GM19023 (cell line): ENCODE measurements around the gene FANCD2.
"Not testable (repeated sequence)": the region's sequence is repeated elsewhere in the genome, so short reads cannot be mapped to it uniquely, and the experiment has no call there.

Source experiments
- ATAC-seq: cut with Tn5 transposase; IDR thresholded peaks from one replicate; pipeline ENCODE4 v1.9.1; 2021; ENCODE audit warnings: mild to moderate bottlenecking, moderate library complexity; ENCODE audit not compliant: unreplicated experiment

FANCD2 gene

DNA sequence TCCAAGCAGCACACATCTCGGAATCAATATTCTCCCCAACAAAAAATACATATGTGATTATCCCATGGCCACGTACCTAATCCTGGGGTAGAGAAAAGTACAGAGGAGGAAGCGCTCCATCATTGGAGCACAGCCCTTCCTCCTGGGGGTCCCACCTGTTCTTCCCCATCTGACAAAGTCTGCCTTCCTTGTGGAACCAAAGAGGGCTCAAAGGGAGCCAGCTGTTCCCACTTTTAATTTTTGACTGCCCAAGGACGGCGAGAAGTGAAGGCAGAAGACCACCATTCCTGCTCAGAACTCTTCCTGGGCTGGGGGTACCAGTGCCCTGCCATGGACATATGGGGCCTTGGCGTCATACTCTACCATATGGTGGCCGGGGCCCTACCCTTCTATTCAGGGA lies 14.1 kb upstream of the FANCD2 start:
- no peak for ATAC-seq

DNA sequence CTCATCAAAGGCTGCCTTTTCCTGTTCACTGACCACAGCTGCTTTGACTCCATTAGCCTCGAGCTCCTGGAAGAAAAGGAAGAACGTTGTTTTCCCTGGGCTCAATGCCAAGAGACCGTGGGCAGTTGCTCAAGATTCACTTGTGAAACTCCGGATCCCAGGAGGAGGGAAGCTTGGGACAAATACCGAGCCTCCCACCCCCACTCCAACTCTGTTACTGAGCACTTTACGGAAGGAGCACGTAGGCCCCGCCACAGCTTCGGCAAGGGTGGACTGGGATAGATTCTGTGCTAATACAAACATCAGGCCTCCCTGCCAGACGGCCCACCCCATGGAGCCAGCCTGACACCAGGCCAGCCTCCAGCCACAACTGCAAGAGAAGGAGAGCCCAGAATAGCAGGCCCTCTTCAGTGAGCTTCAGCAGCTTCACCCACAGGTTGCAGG lies 10.8 kb upstream of the FANCD2 start:
- no peak for ATAC-seq

DNA sequence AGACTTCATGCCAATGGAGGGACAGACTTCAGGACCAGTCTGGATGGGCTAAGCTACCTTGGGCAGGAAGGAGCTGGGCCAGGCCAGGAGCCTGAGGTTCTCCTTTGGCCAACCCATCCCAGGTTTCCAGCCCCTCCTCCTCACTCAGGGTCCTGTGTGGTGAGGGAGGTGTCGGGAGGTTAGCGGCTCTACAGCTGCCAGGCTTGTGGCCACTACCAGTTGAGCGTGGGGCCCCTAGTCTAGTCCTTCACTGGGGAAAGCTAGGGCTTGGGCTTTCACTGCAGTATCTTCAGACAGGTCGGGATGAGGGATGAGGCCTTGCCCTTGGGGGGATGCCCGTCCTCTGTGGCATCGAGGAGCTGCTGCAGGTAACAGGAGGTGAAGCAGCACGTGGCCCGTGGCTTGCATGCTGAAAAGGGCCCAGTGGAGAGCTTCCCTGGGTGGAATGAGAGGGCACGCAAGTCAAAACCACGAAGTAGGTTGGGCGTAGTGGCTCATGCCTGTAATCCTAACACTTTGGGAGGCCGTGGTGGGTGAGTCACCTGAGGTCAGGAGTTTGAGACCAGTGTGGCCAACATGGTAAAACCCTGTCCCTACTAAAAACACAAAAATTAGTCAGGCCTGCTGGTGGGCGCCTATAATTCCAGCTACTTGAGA lies 8.5 kb upstream of the FANCD2 start:
- no peak for ATAC-seq

DNA sequence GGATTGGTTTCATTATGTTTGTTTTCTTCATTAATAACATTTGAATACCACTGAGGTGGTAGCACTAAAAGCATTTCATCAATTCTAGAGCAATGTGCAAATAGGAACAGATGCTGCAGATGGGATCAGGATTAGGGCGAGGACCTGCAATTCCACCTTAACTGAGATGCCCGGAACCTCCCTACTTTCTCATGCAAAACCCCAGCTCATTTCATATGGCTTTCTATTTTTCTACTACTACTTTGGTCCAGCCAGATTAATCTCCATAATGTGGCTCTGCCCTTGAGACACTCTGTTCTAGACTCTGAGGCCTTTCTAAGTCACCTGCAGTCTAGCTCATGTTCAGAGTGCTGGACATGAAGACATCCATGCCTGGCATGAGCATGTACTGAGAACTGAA lies 7.4 kb upstream of the FANCD2 start:
- not testable (repeated sequence) for ATAC-seq

DNA sequence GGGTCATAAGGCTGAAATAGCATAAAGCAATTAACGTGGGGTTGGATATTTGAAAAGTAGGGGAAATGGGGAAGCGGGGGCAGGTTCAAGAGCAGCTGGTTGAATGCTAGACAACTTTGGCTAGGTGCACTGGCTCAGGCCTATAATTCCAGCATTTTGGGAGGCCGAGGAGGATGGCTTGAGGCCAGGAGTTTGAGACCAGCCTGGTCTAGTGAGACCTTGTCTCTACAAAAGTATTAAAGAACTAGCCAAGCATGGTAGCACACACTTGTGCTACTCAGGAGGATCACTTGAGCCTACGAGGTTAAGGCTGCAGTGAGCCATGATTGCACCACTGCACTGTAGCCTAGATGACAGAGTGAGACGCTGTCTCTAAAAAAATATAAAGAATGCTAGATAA lies 6.9 kb upstream of the FANCD2 start:
- ATAC-seq = no peak

DNA sequence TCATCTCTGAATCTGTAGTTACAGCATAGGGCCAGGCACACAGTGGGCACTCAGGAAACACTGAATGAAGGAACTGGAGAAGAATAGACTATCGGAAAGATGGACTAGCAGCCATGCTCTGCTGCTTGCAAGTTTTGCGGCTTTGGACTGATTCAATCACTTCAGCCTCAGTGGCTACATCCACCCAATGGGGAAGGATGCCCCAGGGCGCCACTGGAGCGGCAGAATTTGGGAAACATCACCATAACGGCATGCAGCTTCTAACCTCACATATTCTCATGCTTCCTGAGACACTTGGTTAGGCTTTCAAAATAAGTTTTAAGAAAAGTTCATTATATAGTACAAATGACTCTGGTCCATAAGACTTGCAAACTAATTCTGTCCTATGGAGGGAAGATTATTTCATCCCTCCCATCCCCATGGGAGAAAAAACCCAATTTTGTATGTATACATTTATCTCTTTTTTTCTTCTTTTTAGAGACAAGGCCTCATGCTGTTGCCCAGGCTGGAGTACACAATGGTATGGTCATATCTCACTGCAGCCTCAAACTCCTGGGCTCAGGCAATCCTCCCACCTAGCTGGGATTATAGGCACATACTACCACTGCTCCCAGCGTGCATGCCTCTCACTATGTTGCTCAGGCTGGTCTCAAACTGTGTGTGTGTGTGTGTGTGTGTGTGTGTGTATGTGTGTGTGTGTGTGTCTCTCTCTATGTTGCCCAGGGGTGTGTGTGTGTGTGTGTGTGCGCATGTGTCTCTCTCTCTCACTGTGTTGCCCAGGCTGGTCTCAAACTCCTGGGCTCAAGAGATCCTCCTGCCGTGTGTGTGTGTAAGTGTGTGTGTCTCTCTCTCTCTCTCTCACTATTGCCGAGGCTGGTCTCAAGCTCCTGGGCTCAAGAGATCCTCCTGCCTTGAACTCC lies 4.1 kb upstream of the FANCD2 start:
- no peak for ATAC-seq

DNA sequence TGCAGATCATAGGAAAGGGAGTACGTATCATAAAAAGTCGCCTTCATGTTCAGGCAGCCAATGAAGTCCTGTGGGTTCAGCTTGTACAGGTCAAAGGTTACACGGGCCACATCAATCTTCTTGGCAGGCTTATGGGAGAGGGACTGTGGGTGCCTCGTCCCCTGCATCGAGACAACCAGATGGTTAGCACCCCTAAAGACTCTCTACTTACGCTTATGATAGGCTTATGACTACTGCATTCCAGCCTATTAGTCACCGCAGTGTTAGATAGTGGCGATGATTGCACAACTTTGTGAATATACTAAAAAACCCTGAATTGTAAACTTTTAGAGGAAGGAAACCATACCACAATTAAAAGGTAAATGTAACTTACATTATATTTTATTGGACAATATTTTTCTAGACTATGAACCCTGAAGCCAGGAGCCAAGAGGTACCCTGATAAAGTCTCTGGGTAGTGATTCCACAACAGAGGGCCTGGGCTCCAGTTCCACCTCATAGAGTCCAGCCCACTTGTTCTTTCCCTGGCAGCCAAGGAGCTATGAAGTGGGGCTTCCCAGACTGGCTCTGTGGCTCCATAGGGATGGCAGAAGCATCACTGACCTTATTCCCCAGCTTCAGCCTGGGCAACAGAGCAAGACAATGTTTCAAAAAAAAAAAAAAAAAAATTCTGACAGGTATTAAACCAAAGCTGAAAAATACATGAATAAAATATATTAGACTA lies 2.5 kb upstream of the FANCD2 start:
- ATAC-seq = no peak

DNA sequence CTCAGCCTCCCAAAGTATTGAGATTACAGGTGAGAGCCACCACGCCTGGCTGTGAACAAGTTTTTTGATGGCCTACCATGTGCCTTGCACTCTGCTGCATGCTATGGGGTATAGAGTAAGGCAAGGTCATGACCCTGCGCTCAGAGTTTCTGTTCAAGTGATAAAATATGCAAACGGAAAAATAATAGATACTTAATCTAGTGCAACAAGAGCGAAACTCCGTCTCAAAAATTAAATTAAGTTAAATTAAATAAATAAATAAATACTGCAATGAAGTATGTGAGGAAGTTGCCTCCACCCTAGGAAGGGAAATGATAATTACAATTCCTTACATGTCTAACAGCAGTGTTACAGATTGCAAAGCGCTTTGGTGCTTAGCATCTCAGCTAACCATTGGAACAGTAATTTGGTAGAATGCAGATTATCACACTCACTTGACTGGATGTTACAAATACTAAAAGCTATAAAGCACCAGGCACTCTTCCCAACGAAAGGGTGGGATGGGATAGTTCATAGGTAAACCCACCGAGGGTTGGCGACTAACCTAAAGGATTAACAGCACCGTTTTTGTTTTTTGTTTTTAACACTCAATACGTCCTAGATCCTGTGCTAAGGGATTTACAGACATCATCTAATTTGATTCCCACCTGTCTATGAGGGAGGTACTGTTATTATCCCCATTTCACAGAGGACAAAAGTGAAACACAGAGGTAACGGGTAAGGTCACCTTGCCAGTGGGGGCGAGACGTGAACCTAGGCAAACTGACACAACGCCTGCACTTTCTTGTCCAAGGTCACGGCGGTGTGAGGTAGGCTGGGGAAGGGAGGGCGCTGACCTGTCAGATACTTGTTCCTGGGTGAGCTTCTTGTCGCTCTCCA lies 793 bp upstream of the FANCD2 start:
- no peak for ATAC-seq

DNA sequence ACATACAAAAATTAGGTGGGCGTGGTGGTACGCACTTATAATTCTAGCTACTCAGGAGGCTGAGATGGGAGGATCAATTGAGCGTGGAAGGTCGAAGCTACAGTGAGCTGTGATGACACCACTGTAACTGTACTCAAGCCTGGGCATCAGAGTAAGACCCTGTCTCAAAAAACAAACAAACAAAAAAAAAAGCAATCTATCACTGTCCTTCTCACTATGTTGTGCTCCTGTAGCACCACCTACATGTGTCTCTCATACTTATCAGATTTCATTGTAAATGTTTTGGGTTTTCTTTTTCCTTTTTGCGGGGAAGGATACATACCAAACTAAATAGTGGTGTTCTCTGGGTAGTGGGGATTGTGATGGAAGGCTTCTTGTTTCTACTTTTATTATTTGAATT lies 14.8 kb downstream of the FANCD2 start:
- no peak for ATAC-seq

DNA sequence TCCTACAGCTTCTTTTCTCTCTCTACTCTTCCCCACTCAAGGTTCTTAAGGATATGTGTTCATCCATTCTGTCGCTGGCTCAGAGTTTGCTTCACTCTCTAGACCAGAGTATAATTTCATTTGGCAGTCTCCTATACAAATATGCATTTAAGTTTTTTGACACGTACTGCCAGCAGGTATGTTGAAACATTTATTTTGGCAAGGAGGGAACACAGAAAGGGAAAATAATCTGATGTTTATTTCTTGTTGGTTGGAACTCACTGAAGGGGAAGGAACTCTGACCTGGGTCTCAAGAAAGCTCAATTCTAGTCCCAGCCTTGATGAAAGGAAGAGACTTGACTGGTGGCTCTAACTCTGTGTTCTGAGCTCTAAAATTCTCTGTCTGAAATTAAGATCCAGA lies 21.6 kb downstream of the FANCD2 start:
- no peak for ATAC-seq

DNA sequence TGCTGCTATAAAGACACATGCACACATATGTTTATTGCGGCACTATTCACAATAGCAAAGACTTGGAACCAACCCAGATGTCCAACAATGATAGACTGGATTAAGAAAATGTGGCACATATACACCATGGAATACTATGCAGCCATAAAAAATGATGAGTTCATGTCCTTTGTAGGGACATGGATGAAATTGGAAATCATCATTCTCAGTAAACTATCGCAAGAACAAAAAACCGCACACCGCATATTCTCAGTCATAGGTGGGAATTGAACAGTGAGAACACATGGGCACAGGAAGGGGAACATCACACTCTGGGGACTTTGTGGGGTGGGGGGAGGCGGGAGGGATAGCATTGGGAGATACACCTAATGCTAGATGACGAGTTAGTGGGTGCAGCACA lies 26.8 kb downstream of the FANCD2 start:
- not testable (repeated sequence) for ATAC-seq

DNA sequence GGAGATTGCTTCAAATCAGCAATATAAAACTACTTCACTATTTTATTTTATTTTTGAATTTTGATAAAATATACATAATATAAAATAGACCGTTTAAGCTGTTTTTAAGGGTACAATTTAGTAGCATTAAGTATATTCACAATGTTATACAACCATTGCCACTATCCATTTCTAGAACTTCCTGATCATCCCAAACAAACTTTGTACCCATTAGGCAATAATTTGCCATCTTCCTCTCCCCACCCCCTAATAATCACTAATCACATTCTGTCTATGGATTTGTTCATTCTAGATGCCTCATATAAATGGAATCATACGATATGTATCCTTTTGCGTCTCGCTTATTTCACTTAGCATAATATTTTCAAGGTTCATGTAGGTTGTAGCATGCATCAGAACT lies 28.9 kb downstream of the FANCD2 start:
- ATAC-seq = no peak

DNA sequence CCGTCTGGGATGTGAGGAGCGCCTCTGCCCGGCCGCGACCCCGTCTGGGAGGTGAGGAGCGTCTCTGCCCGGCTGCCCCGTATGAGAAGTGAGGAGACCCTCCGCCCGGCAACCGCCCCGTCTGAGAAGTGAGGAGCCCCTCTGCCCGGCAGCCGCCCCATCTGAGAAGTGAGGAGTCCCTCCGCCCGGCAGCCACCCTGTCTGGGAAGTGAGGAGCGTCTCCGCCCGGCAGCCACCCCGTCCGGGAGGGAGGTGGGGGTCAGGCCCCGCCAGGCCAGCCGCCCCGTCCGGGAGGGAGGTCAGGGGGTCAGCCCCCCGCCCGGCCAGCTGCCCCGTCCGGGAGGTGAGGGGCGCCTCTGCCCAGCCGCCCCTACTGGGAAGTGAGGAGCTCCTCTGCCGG lies 43.8 kb downstream of the FANCD2 start:
- not testable (repeated sequence) for ATAC-seq

DNA sequence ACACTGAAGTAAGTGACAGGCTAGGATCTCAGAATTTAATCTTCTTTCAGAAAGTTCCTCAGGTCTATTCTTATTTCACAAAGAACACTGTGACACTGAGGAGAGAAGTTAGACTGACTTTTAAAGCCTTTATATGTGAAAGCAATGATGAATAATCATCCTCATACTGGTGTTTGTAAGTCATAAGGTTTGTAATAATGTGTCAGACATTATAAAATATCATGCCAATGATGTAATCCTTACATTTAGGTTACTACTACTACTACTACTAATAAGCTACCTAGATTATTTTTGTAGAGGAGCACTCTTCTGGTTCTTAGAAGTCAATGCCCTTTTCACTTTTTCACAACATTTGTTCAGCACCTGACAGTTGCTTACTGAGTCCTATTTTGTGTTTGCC lies 48.4 kb downstream of the FANCD2 start:
- ATAC-seq = no peak

DNA sequence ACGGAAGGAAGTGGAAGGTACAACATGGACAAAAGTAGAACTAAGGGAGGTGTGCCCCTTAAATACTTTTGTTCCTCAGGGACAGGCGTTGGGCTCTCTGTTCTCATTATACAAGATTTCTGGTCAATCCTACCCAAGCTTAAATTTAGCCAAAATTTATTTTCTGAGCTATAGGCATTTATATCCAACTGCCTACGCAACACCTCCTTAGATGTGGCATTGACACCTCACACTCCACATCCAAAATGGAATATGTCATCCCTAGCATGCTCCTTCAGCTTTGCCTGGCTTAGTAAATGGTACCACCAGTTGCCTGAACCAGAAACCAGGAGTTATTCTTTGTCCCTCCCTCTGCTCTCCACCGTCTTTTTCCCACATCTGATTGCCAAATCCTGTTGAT lies 55.6 kb downstream of the FANCD2 start:
- no peak for ATAC-seq

DNA sequence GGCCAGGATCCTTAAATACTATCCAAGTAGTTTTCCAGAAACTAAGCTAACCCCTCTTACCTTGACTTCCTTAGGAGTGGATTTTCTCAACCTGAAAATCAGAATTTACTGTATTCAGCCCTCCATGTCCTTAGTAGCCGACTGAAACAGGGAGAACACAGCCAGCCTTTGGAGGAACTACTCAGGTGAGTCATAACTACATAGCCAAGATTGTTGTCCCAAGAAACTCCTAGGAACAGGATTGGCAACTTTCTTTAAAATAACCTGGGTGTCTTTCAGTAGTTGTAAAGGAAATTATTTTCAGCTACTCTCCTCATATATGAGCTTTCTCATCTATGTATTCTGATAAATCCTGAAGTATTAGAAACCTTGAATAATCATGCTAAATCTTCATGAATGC lies 59.5 kb downstream of the FANCD2 start:
- ATAC-seq = no peak

DNA sequence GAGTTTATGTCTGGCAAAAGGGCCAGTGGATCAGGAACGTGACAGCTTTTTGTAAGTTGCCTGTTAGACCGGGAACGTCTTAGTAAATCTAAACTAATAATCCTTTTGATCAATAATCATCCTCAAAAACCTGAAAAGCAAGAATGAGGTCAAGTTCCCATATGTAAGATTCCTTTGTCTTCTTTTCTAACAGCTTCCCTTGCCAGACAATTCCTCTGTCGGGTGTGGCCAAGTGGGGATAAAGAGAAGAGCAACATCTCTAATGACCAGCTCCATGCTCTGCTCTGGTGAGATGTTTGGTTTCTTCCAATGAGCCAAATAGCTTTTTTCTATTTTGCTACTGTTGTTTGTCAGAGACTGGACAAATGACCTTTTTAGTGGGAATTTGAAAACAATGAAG lies 62.0 kb downstream of the FANCD2 start:
- ATAC-seq = no peak

DNA sequence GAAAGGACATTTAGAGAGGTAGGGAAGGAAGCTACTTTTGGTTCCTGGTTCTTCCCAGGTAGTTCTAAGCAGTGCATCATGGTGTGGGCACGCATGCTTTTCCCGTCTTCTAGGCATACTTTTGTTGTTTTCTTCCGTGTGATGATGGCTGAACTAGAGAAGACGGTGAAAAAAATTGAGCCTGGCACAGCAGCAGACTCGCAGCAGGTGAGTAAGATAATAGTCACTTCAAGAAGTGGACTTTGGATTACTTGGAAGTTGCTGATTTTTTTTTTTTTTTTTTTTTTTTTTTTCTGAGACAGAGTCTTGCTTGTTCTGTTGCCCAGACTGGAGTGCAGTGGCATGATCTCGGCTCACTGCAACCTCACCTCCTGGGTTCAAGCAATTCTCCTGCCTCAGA lies 63.9 kb downstream of the FANCD2 start:
- no peak for ATAC-seq

DNA sequence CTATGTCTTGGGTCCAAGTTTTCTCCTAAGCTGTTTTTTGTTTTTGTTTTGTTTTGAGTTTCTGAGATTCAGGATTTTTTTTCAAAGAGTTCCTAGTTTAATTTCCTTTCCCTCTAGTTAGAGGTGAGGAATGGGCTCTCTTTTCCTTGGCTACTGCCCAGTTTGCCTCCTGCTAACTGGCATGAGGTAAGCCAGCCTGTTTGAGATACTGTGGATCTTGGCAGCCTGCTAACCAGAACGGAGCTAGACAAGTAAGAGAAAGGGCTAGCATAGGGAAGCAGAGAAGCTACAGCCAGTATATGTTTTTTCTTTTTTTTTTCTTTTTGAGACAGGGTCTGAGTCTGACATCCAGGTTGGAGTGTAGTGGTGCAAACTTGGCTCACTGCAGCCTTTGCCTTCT lies 64.5 kb downstream of the FANCD2 start:
- not testable (repeated sequence) for ATAC-seq

DNA sequence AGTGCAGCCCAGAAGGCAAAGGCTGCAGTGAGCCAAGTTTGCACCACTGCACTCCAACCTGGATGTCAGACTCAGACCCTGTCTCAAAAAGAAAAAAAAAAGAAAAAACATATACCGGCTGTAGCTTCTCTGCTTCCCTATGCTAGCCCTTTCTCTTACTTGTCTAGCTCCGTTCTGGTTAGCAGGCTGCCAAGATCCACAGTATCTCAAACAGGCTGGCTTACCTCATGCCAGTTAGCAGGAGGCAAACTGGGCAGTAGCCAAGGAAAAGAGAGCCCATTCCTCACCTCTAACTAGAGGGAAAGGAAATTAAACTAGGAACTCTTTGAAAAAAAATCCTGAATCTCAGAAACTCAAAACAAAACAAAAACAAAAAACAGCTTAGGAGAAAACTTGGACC lies 65.2 kb downstream of the FANCD2 start:
- not testable (repeated sequence) for ATAC-seq

DNA sequence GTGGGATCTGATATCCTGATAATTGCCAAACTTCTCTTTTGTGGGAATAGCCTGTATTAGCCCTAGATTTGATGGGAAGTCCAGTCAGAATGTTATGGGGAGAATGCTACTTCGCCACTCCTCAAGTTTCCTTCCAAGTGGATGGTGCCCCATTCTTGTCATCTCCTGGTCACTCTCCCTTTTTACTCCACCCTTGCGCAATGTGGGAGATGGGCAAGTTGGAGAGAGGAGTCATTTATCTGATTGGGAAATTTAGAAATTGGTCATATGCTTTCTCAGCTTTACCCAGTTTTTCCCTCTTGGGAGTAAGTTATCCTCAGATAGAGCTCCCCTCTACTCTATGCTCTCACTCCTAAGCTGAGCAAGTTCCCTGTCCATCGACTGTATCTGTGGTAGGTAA lies 67.4 kb downstream of the FANCD2 start:
- no peak for ATAC-seq
